Hepatocyte (in vitro differentiated cells): ENCODE data around the gene DIP2B. TPM values are rescaled to one million over a fixed set of nuclear protein-coding genes. Genes with fewer than 3 reads are reported as not detected.

ENCODE experiments used
- DNase-seq: peaks from one replicate; pipeline ENCODE4 v3.0.0-alpha.2; 2016; ENCODE audit warnings: low spot score
- H2AFZ ChIP-seq: fragments of 200-600 bp; sonication (generic); 2 replicates; pipeline ENCODE4 v1.6.0; 2016; ENCODE audit warnings: antibody characterized with exemption, mild to moderate bottlenecking
- H3K27ac ChIP-seq: fragments of 200-600 bp; sonication (generic); 2 replicates; pipeline ENCODE4 v1.5.1; 2016; ENCODE audit warnings: mild to moderate bottlenecking
- H3K27me3 ChIP-seq: fragments of 200-600 bp; sonication (generic); 2 replicates; pipeline ENCODE4 v1.6.1; 2016
- H3K36me3 ChIP-seq: fragments of 200-600 bp; sonication (generic); replicated peaks from 2 replicates; pipeline ENCODE4 v1.5.1; 2016; ENCODE audit warnings: low read depth; ENCODE audit not compliant: insufficient read depth
- H3K4me1 ChIP-seq: fragments of 200-600 bp; sonication (generic); 2 replicates; pipeline ENCODE4 v1.5.1; 2016; ENCODE audit warnings: mild to moderate bottlenecking, moderate library complexity; ENCODE audit not compliant: insufficient read depth
- H3K4me2 ChIP-seq: fragments of 200-600 bp; sonication (generic); 2 replicates; pipeline ENCODE4 v1.6.0; 2016
- H3K4me3 ChIP-seq: fragments of 200-600 bp; sonication (generic); 2 replicates; pipeline ENCODE4 v1.5.1; 2016; ENCODE audit warnings: mild to moderate bottlenecking
- H3K79me2 ChIP-seq: fragments of 200-600 bp; sonication (generic); 2 replicates; pipeline ENCODE4 v1.6.0; 2017; ENCODE audit warnings: mild to moderate bottlenecking
- H3K9me2 ChIP-seq: fragments of 200-600 bp; sonication (generic); replicated peaks from 2 replicates; pipeline ENCODE4 v1.6.0; 2017; ENCODE audit warnings: mild to moderate bottlenecking; ENCODE audit not compliant: insufficient read depth
- H3K9me3 ChIP-seq: fragments of 200-600 bp; sonication (generic); 2 replicates; pipeline ENCODE4 v1.5.1; 2016; ENCODE audit warnings: low read depth, mild to moderate bottlenecking
- H4K20me1 ChIP-seq: fragments of 200-600 bp; sonication (generic); 2 replicates; pipeline ENCODE4 v1.6.0; 2016; ENCODE audit warnings: mild to moderate bottlenecking; ENCODE audit not compliant: insufficient read depth, poor library complexity, severe bottlenecking
- CTCF ChIP-seq: fragments of 200-600 bp; sonication (generic); IDR thresholded peaks from 2 replicates; pipeline ENCODE4 v1.5.1; 2016; ENCODE audit warnings: antibody characterized with exemption, mild to moderate bottlenecking; ENCODE audit not compliant: poor library complexity
- EZH2 ChIP-seq: fragments of 200-600 bp; sonication (generic); IDR thresholded peaks from 2 replicates; pipeline ENCODE4 v1.6.1; 2016; ENCODE audit warnings: antibody characterized with exemption, mild to moderate bottlenecking, borderline replicate concordance
- EZH2phosphoT487 ChIP-seq: fragments of 200-600 bp; sonication (generic); IDR thresholded peaks from one replicate; pipeline ENCODE4 v1.6.1; 2018; ENCODE audit warnings: antibody characterized with exemption, mild to moderate bottlenecking, low read depth, moderate library complexity; ENCODE audit not compliant: unreplicated experiment, severe bottlenecking
- WGBS: methylation state at CpG from one replicate; pipeline ENCODE4 v1.1.6; 2016; ENCODE audit warnings: low lambda C conversion rate; ENCODE audit errors: missing lambda C conversion rate; 5-methylcytosine and 5-hydroxymethylcytosine counted together
- polyA plus RNA-seq: library from polyadenylated mRNA; unstranded; fragments of >200 nt; fragmentation: Nextera tagmentation; extraction: Ambion mirVana; gene quantifications from 2 replicates; pipeline ENCODE4 v1.2.1, GENCODE V29; 2016
- total RNA-seq: library from RNA; depleted of rRNA; stranded (reverse); fragments of >200 nt; gene quantifications from 2 replicates; pipeline ENCODE4 v1.2.3, GENCODE V29; 2014

DIP2B gene
- total and polyA plus RNA-seq, 2 experiments from 2014 or later, result 10.5 to 31.8 TPM

- Histone ChIP-seq H3K27me3 (no peaks in the 10 kb centered on the region), H4K20me1 (peaks cover 16% of the 10 kb centered on the region), H2AFZ (no peak overlapping the region), H3K79me2 (peaks cover 93% of the 10 kb centered on the region), H3K27ac (no peak overlapping the region), H3K4me1 (peaks cover 4% of the 10 kb centered on the region), H3K9me2 (no peaks in the 10 kb centered on the region), H3K4me3 (no peak overlapping the region), H3K4me2 (no peak overlapping the region), H3K36me3 (no peaks in the 10 kb centered on the region), H3K9me3 (no peaks in the 10 kb centered on the region)
- DNase-seq, result no peak
- WGBS, result 100% methylated on average over 1 of the region's 1 CpG
- TF ChIP-seq EZH2phosphoT487, result no peak
- no peak for TF ChIP-seq EZH2
- no peak for TF ChIP-seq CTCF
Measured at GRCh38 chr12:50558970-50559369, 54.2 kb downstream of the DIP2B start.

- Histone ChIP-seq H3K27ac (no peak overlapping the region), H3K79me2 (peaks cover 94% of the 10 kb centered on the region), H3K4me3 (no peak overlapping the region), H3K36me3 (no peaks in the 10 kb centered on the region), H3K27me3 (no peaks in the 10 kb centered on the region), H4K20me1 (peaks cover under 1% of the 10 kb centered on the region), H3K4me2 (no peak overlapping the region), H3K9me3 (no peaks in the 10 kb centered on the region), H2AFZ (no peak overlapping the region), H3K4me1 (peaks cover 2% of the 10 kb centered on the region), H3K9me2 (no peaks in the 10 kb centered on the region)
- 92% methylated on average over 7 of the region's 7 CpGs for WGBS
- no peak for DNase-seq
- TF ChIP-seq EZH2phosphoT487, result no peak
- no peak for TF ChIP-seq CTCF
- TF ChIP-seq EZH2, result no peak
Measured at GRCh38 chr12:50562520-50563433, 58.0 kb downstream of the DIP2B start.

- no peak overlapping the region for H3K4me3 ChIP-seq
- peaks cover 5% of the 10 kb centered on the region for H4K20me1 ChIP-seq
- peaks cover 8% of the 10 kb centered on the region for H3K4me1 ChIP-seq
- DNase-seq, result no peak
- H3K36me3 ChIP-seq, result no peaks in the 10 kb centered on the region
- no peak overlapping the region for H3K4me2 ChIP-seq
- H3K9me3 ChIP-seq, result no peaks in the 10 kb centered on the region
- no peak overlapping the region for H3K27ac ChIP-seq
- peaks cover 94% of the 10 kb centered on the region for H3K79me2 ChIP-seq
- WGBS, result 96% methylated on average over 1 of the region's 1 CpG
- H2AFZ ChIP-seq, result no peak overlapping the region
- H3K27me3 ChIP-seq, result no peaks in the 10 kb centered on the region
- TF ChIP-seq EZH2phosphoT487 (no peak), EZH2 (no peak), CTCF (no peak)
- H3K9me2 ChIP-seq, result no peaks in the 10 kb centered on the region
Measured at GRCh38 chr12:50563434-50563787, 58.6 kb downstream of the DIP2B start.
